ENCODE results near the gene ADAM11.
A peak's percentile ranks its signal among the peaks of the same experiment; 100 is the strongest.
"Not testable (repeated sequence)": the region's sequence is repeated elsewhere in the genome, so short reads cannot be mapped to it uniquely, and the experiment has no call there.

Gene ADAM11

DNA sequence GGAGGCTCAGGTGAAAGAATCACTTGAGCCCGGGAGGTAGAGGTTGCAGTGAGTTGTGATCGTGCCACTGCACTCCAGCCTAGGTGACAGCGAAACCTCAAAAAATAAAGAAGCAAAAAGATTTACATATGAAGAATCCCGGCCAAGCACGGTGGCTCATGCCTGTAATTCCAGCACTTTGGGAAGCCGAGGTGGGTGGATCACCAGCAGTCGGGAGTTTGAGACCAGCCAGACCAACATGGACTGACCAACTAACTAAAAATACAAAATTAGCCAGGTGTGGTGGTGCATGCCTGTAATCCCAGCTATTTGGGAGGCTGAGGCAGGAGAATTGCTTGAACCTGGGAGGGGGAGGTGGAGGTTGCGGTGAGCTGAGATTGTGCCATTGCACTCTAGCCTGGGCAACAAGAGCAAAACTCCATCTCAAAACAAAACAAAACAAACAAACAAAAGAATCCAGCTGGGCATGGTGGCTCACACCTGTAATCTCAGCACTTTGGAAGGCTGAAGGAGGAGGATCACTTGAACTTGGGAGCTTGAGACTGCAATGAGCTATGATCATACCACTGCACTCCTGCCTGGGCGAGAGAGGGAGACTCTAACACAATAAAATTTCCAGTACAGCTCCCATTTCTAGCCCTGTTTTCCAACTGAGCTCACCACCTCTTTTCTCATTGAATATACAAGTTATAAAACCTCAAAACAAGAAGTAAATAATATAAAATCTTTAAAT is 50.0 kb downstream of the ADAM11 start:
- H3K27ac ChIP-seq (ENCODE audit: low read depth, low read length); H3K4me3 ChIP-seq (ENCODE audit: low read depth in 1 of 5, low read length in 5 of 5); H3K27me3 ChIP-seq (ENCODE audit: control insufficient read depth in 5 of 5, insufficient read depth in 4 of 5, low read length in 5 of 5); H3K9me3 ChIP-seq (ENCODE audit: control insufficient read depth in 5 of 5, low read length in 5 of 5); H3K4me1 ChIP-seq (ENCODE audit: control insufficient read depth in 5 of 5, insufficient read depth in 5 of 5, low read length in 5 of 5); H3K9ac ChIP-seq (ENCODE audit: low read length in 5 of 5): not testable (repeated sequence)
- peaks cover 0 to 14% (median 0%) of the 10 kb centered on the region in 5 donors for H3K36me3 ChIP-seq (ENCODE audit: control insufficient read depth in 5 of 5, insufficient read depth in 5 of 5, low read length in 5 of 5)

DNA sequence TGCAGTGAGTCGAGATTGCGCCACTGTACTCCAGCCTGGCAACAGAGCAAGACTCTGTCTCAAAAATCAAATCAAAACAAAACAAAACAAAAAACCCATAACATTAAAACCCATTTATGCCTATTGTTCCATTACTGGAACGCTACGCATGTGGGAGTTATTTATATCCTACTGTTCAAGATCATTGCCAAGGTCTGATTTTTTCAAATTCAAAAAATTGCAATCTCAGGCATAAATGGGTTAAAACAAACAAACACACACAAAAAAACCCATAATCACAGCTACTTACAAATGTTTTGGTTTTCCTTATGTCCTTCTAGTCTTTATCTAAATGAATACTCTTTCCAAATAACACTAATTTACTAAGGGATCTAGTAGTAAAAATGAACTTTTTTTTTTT is 53.5 kb downstream of the ADAM11 start:
- Histone ChIP-seq H3K4me1 (ENCODE audit: control insufficient read depth in 5 of 5, insufficient read depth in 5 of 5, low read length in 5 of 5) (peaks cover 0 to 4% (median 0%) of the 10 kb centered on the region in 5 donors), H3K9me3 (ENCODE audit: control insufficient read depth in 5 of 5, low read length in 5 of 5) (no peaks in the 10 kb centered on the region), H3K9ac (ENCODE audit: low read length in 5 of 5) (no peak overlapping the region), H3K27ac (ENCODE audit: low read depth, low read length) (no peak overlapping the region), H3K36me3 (ENCODE audit: control insufficient read depth in 5 of 5, insufficient read depth in 5 of 5, low read length in 5 of 5) (no peaks in the 10 kb centered on the region), H3K27me3 (ENCODE audit: control insufficient read depth in 5 of 5, insufficient read depth in 4 of 5, low read length in 5 of 5) (peaks cover 0 to 6% (median 0%) of the 10 kb centered on the region in 5 donors), H3K4me3 (ENCODE audit: low read depth in 1 of 5, low read length in 5 of 5) (no peak overlapping the region)

DNA sequence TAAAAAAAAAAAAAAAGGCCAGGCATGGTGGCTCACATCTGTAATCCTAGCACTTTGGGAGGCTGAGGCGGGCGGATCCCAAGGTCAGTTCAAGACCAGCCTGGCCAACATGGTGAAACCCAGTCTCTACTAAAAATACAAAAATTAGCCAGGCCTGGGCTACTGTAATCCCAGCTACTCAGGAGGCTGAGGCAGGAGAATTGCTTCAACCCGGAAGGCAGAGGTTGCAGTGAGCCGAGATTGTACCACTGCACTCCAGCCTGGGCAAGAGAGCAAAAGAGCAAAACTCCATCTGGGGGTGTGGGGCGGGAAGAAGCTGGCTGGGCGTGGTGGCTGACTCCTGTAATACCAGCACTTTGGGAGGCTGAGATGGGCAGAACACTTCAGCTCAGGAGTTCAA is 59.7 kb downstream of the ADAM11 start:
- not testable (repeated sequence) for H3K27ac ChIP-seq (ENCODE audit: low read depth, low read length); H3K9me3 ChIP-seq (ENCODE audit: control insufficient read depth in 5 of 5, low read length in 5 of 5); H3K4me3 ChIP-seq (ENCODE audit: low read depth in 1 of 5, low read length in 5 of 5); H3K9ac ChIP-seq (ENCODE audit: low read length in 5 of 5); H3K36me3 ChIP-seq (ENCODE audit: control insufficient read depth in 5 of 5, insufficient read depth in 5 of 5, low read length in 5 of 5); H3K27me3 ChIP-seq (ENCODE audit: control insufficient read depth in 5 of 5, insufficient read depth in 4 of 5, low read length in 5 of 5); H3K4me1 ChIP-seq (ENCODE audit: control insufficient read depth in 5 of 5, insufficient read depth in 5 of 5, low read length in 5 of 5)

DNA sequence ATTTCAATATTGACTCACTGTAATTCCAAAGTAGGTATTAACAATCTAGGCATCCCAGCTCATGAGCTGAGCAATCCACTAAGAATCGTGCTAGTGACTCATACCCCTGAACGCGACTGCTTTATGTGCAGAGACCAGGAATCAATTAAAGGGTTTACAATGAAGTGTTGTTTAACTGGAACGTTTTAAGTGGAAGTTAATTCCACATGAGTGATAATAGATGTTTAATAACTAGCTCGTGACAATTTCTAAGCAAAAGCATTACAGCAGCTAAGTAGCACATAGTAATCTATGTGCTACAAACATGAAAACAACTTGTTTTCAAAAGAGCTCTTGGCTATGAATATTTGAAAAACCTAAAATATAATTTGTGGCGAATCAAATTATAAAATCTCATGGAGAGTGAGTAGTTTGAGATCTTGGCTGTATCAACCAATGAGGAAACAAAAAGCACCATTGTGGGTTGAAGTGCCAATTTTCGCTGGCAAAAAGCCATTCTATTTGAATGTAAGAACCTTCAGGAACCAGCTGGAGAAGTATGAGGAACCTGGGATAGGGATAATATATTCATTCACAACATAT is 61.9 kb downstream of the ADAM11 start:
- no peaks in the 10 kb centered on the region for H3K27me3 ChIP-seq (ENCODE audit: control insufficient read depth in 5 of 5, insufficient read depth in 4 of 5, low read length in 5 of 5)
- no peaks in the 10 kb centered on the region for H3K36me3 ChIP-seq (ENCODE audit: control insufficient read depth in 5 of 5, insufficient read depth in 5 of 5, low read length in 5 of 5)
- H3K4me1 ChIP-seq (ENCODE audit: control insufficient read depth in 5 of 5, insufficient read depth in 5 of 5, low read length in 5 of 5) = no peaks in the 10 kb centered on the region
- no peaks in the 10 kb centered on the region for H3K9me3 ChIP-seq (ENCODE audit: control insufficient read depth in 5 of 5, low read length in 5 of 5)
- H3K27ac ChIP-seq (ENCODE audit: low read depth, low read length) = peak overlapping the region; percentile 24
- H3K4me3 ChIP-seq (ENCODE audit: low read depth in 1 of 5, low read length in 5 of 5) = no peak overlapping the region
- H3K9ac ChIP-seq (ENCODE audit: low read length in 5 of 5) = no peak overlapping the region

DNA sequence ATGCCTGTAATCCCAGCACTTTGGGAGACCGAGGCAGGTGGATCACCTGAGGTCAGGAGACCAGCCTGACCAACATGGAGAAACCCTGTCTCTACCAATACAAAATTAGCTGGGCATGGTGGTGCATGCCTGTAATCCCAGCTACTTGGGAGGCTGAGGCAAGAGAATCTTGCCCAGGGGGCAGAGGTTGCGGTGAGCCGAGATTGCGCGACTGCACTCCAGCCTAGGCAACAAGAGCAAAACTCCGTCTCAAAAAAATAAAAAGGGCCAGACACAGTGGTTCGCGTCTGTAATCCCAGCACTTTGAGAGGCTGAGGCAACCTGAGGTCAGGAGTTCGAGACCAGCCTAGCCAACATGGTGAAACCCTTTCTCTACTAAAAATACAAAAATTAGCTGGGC is 66.4 kb downstream of the ADAM11 start:
- H3K36me3 ChIP-seq (ENCODE audit: control insufficient read depth in 5 of 5, insufficient read depth in 5 of 5, low read length in 5 of 5); H3K4me3 ChIP-seq (ENCODE audit: low read depth in 1 of 5, low read length in 5 of 5); H3K9ac ChIP-seq (ENCODE audit: low read length in 5 of 5); H3K9me3 ChIP-seq (ENCODE audit: control insufficient read depth in 5 of 5, low read length in 5 of 5); H3K27ac ChIP-seq (ENCODE audit: low read depth, low read length): not testable (repeated sequence)
- peaks cover 0 to 16% (median 12%) of the 10 kb centered on the region in 5 donors for H3K4me1 ChIP-seq (ENCODE audit: control insufficient read depth in 5 of 5, insufficient read depth in 5 of 5, low read length in 5 of 5)
- peaks cover 0 to 23% (median 5%) of the 10 kb centered on the region in 5 donors for H3K27me3 ChIP-seq (ENCODE audit: control insufficient read depth in 5 of 5, insufficient read depth in 4 of 5, low read length in 5 of 5)

DNA sequence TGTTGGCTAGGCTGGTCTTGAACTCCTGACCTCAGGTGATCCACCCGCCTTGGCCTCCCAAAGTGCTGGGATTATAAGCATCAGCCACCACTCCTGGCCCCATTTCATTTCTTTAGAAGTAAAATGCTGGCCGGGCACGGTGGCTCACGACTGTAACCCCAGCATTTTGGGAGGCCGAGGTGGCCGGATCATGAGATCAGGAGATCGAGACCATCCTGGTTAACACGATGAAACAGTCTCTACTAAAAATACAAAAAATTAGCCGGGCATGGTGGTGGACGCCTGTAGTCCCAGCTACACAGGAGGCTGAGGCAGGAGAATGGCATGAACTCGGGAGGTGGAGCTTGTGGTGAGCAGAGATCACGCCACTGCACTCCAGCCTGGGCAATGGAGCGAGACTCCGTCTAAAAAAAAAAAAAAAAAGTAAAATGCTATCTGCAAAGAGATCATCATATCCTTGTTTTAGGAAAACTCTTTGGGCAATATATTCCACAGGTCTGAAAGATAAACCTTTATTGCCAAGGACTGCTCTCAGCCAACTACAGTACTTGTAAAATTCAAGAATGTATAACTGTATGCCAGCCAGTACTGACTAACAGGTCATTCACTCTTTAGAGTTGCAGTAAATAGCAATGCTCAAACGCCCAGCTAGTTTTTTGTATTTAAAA is 67.5 kb downstream of the ADAM11 start:
- Histone ChIP-seq H3K9ac (ENCODE audit: low read length in 5 of 5) (no peak overlapping the region), H3K27ac (ENCODE audit: low read depth, low read length) (no peak overlapping the region), H3K4me1 (ENCODE audit: control insufficient read depth in 5 of 5, insufficient read depth in 5 of 5, low read length in 5 of 5) (peaks cover 0 to 21% (median 16%) of the 10 kb centered on the region in 5 donors), H3K27me3 (ENCODE audit: control insufficient read depth in 5 of 5, insufficient read depth in 4 of 5, low read length in 5 of 5) (peaks cover 0 to 31% (median 10%) of the 10 kb centered on the region in 5 donors), H3K9me3 (ENCODE audit: control insufficient read depth in 5 of 5, low read length in 5 of 5) (no peaks in the 10 kb centered on the region), H3K36me3 (ENCODE audit: control insufficient read depth in 5 of 5, insufficient read depth in 5 of 5, low read length in 5 of 5) (no peaks in the 10 kb centered on the region), H3K4me3 (ENCODE audit: low read depth in 1 of 5, low read length in 5 of 5) (no peak overlapping the region)

DNA sequence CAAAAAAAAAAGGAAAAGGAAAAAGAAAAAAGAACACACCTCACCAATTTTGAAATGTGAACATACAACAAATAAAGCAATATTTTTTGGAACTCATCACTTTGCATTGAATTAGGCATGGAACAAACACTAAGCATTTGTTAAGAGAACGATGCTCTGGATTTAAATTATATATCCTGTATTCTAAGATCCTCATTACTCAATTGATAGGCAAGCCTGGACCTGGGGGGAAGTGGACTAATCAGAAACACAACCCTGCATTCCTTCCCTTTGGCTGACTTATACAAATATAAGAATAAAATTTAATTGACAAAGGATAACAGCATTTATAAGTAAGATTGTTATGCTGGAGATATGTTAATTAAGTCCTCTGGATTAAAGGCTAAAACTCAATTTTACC is 69.1 kb downstream of the ADAM11 start:
- H3K27me3 ChIP-seq (ENCODE audit: control insufficient read depth in 5 of 5, insufficient read depth in 4 of 5, low read length in 5 of 5) = peaks cover 0 to 32% (median 11%) of the 10 kb centered on the region in 5 donors
- H3K4me3 ChIP-seq (ENCODE audit: low read depth in 1 of 5, low read length in 5 of 5) = peak overlapping the region in 3 of 5 donors; percentile 60 to 86 (median 74)
- peaks cover 0 to 21% (median 16%) of the 10 kb centered on the region in 5 donors for H3K4me1 ChIP-seq (ENCODE audit: control insufficient read depth in 5 of 5, insufficient read depth in 5 of 5, low read length in 5 of 5)
- H3K27ac ChIP-seq (ENCODE audit: low read depth, low read length) = peak overlapping the region; percentile 51
- no peaks in the 10 kb centered on the region for H3K36me3 ChIP-seq (ENCODE audit: control insufficient read depth in 5 of 5, insufficient read depth in 5 of 5, low read length in 5 of 5)
- no peaks in the 10 kb centered on the region for H3K9me3 ChIP-seq (ENCODE audit: control insufficient read depth in 5 of 5, low read length in 5 of 5)
- H3K9ac ChIP-seq (ENCODE audit: low read length in 5 of 5) = no peak overlapping the region

DNA sequence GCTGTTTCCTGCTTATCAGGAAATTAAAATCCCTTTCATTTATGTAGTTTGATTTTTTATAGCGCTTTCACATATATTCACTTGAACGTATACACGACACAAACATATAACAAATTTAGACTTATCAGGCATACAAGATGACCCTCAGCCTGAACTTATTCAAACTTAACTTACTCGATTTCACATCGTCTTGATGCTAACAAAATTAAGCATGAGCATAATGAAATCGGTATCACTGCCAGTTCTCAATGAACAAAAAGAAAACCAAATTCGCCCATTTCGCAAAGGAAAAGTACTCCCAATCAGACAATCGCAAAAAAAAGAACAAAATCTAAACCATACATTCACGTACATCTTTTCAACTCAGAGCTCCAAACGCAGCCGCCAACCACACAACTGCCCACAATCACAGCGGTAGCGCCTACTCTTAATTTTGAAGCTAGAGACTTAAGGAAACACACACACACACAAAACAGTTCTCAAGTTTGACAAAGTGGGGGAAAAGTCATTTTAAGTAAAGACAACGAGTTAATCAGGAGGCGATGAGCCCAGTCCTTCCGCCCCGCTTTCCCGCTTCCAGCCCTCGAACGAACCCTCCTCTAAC is 70.2 kb downstream of the ADAM11 start:
- peaks cover 0 to 34% (median 11%) of the 10 kb centered on the region in 5 donors for H3K27me3 ChIP-seq (ENCODE audit: control insufficient read depth in 5 of 5, insufficient read depth in 4 of 5, low read length in 5 of 5)

DNA sequence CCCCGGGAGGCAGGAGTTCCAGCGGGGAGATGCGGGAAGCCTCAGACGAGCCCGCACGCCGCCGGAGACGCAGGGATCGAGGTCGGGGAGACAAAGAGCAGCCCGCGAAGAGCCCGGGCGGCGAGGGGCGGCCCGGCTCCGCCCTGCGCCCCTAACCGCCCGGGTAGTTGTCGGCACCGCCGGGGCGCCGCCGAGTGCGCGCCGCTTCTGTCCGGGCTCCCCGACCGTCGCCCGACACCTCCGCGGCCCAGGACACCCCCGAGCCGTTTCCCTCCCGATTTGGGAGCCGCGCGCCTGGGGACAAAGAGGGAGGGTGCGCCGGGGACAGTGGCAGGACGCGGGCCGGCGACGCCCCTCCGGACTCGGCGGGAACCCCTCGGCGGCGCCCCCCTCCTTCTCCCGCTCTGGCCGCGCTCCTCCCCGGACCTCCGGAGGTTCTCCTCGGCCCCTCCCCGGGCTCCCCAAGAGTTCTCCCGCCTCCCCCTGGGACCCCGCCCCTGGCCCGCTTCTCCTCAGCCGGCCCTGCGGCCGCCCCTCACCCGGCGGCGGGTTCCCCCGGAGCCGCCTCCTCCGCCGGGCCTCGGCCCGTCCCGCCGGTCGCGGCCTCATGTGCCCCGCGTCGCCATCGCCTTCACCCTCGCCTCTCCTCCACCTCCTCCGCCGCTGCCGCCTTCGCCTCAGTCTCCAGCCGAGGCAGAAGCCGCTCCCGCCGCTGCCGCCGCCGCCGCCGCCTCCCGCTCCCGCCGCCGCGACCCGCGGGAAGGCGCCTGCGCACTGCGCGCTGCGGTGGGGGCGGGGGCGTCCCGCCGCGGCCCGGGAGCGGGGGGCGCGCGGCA is 71.0 kb downstream of the ADAM11 start, which contains the start of gene GJC1:
Gene GJC1 (minus strand): TSS at position 765 of the 836 bp plus-strand sequence. CDS start 24,470 bp downstream, outside the sequence.
- H3K9me3 ChIP-seq (ENCODE audit: control insufficient read depth in 5 of 5, low read length in 5 of 5) = no peaks in the 10 kb centered on the region
- H3K4me1 ChIP-seq (ENCODE audit: control insufficient read depth in 5 of 5, insufficient read depth in 5 of 5, low read length in 5 of 5) = peaks cover 0 to 21% (median 16%) of the 10 kb centered on the region in 5 donors
- H3K27ac ChIP-seq (ENCODE audit: low read depth, low read length) = peak within 1 kb of the TSS; percentile 51
- peak within 1 kb of the TSS; percentile 60 to 86 (median 73) for H3K4me3 ChIP-seq (ENCODE audit: low read depth in 1 of 5, low read length in 5 of 5)
- peak within 1 kb of the TSS in 4 of 5 donors; percentile 51 to 81 (median 58) for H3K9ac ChIP-seq (ENCODE audit: low read length in 5 of 5)
- H3K27me3 ChIP-seq (ENCODE audit: control insufficient read depth in 5 of 5, insufficient read depth in 4 of 5, low read length in 5 of 5) = peaks cover 0 to 34% (median 11%) of the 10 kb centered on the region in 5 donors
- no peaks in the 10 kb centered on the region for H3K36me3 ChIP-seq (ENCODE audit: control insufficient read depth in 5 of 5, insufficient read depth in 5 of 5, low read length in 5 of 5)

More for the DNA sequence above, 70.2 kb downstream of the ADAM11 start:
- H3K4me3 ChIP-seq (ENCODE audit: low read depth in 1 of 5, low read length in 5 of 5) = peak overlapping the region; percentile 60 to 86 (median 73)
- no peaks in the 10 kb centered on the region for H3K36me3 ChIP-seq (ENCODE audit: control insufficient read depth in 5 of 5, insufficient read depth in 5 of 5, low read length in 5 of 5)
- peak overlapping the region in 4 of 5 donors; percentile 51 to 81 (median 58) for H3K9ac ChIP-seq (ENCODE audit: low read length in 5 of 5)
- peak overlapping the region; percentile 51 for H3K27ac ChIP-seq (ENCODE audit: low read depth, low read length)
- H3K4me1 ChIP-seq (ENCODE audit: control insufficient read depth in 5 of 5, insufficient read depth in 5 of 5, low read length in 5 of 5) = peaks cover 0 to 21% (median 16%) of the 10 kb centered on the region in 5 donors
- H3K9me3 ChIP-seq (ENCODE audit: control insufficient read depth in 5 of 5, low read length in 5 of 5) = no peaks in the 10 kb centered on the region
